HUES6 (cell line): Measurements from ENCODE around the gene BTRC.

Experiments used
- H3K27ac ChIP-seq: 2 replicates; pipeline ENCODE4 v1.7.0; 2013; ENCODE audit warnings: low read depth, mild to moderate bottlenecking, low read length, inconsistent platforms
- H3K27me3 ChIP-seq: 2 replicates; pipeline ENCODE4 v1.6.1; 2013; ENCODE audit warnings: low read length; ENCODE audit not compliant: control insufficient read depth, insufficient read depth
- H3K36me3 ChIP-seq: 2 replicates; pipeline ENCODE4 v1.6.1; 2013; ENCODE audit warnings: low read length; ENCODE audit not compliant: control insufficient read depth, insufficient read depth
- H3K4me1 ChIP-seq: 2 replicates; pipeline ENCODE4 v1.6.1; 2013; ENCODE audit warnings: low read length; ENCODE audit not compliant: control insufficient read depth, insufficient read depth
- H3K4me3 ChIP-seq: 2 replicates; pipeline ENCODE4 v1.5.1; 2013; ENCODE audit warnings: low read depth, low read length
- H3K9ac ChIP-seq: one replicate; pipeline ENCODE4 v1.6.1; 2013; ENCODE audit warnings: mild to moderate bottlenecking, low read length
- H3K9me3 ChIP-seq: 2 replicates; pipeline ENCODE4 v1.6.1; 2013; ENCODE audit warnings: low read depth, low read length; ENCODE audit not compliant: control insufficient read depth, insufficient read depth

The BTRC gene

GRCh38 chr10:101597091-101597900 is 243.3 kb downstream of the BTRC start:
- Histone ChIP-seq H3K4me3 (no peak overlapping the region), H3K9me3 (no peaks in the 10 kb centered on the region), H3K27ac (no peak overlapping the region), H3K9ac (no peak overlapping the region), H3K4me1 (0 out of 2 replicates have a peak, but pooled peaks cover 5% of the 10 kb centered on the region), H3K27me3 (no peaks in the 10 kb centered on the region), H3K36me3 (no peaks in the 10 kb centered on the region)

GRCh38 chr10:101601541-101601940 is 247.6 kb downstream of the BTRC start:
- peaks cover 5% of the 10 kb centered on the region; the same call in 1 of the 2 replicates for H3K4me1 ChIP-seq
- no peak overlapping the region for H3K9ac ChIP-seq
- H3K9me3 ChIP-seq, result no peaks in the 10 kb centered on the region
- no peaks in the 10 kb centered on the region for H3K36me3 ChIP-seq
- no peak overlapping the region for H3K4me3 ChIP-seq
- H3K27ac ChIP-seq, result no peak overlapping the region
- H3K27me3 ChIP-seq, result no peaks in the 10 kb centered on the region

- Histone ChIP-seq H3K9me3 (no peaks in the 10 kb centered on the region), H3K27me3 (no peaks in the 10 kb centered on the region), H3K4me1 (peaks cover 14% of the 10 kb centered on the region), H3K36me3 (peaks cover under 1% of the 10 kb centered on the region; the same call in 1 of the 2 replicates), H3K9ac (no peak overlapping the region), H3K4me3 (no peak overlapping the region), H3K27ac (no peak overlapping the region)
Observed at GRCh38 chr10:101602761-101603398, 248.9 kb downstream of the BTRC start.
